Caco-2 (cell line): ENCODE measurements around the gene ZNF606. TPM values are rescaled to one million over a fixed set of nuclear protein-coding genes. Genes with fewer than 3 reads are reported as not detected.

Experiments
- BruUV-seq: library from RNA; stranded (reverse); fragments of 400-500 nt; replicated peaks from 2 replicates; lab custom pipeline; 2021; lab: Mats Ljungman, UMichigan
- CTCF ChIA-PET: fragments of 300-600 bp; sonication (Branson Sonifier 250); formaldehyde crosslinking; loops from one replicate; lab custom pipeline; 2022; ENCODE audit warnings: antibody characterized with exemption; lab: Charles Lee
- POLR2A ChIA-PET: fragments of 300-600 bp; sonication (Branson Sonifier 250); formaldehyde crosslinking; loops from one replicate; lab custom pipeline; 2022; ENCODE audit warnings: antibody characterized with exemption; lab: Charles Lee
- DNase-seq, 2 experiments: peaks; one replicate each; pipeline versions ENCODE4 v3.0.0 to v3.0.0-alpha.2; 2020 to 2022
- H3K27me3 ChIP-seq: replicated peaks from 2 replicates; pipeline ENCODE4 v1.6.0; 2011; ENCODE audit warnings: low read length; ENCODE audit not compliant: control insufficient read depth, insufficient read depth
- H3K36me3 ChIP-seq: 2 replicates; pipeline ENCODE4 v1.5.1; 2011; ENCODE audit warnings: low read length; ENCODE audit not compliant: control insufficient read depth, insufficient read depth
- H3K4me1 ChIP-seq: fragments of 250-450 bp; sonication (Bioruptor Pico); 2 replicates; pipeline ENCODE4 v1.5.1; 2020; ENCODE audit warnings: mild to moderate bottlenecking
- H3K4me3 ChIP-seq: 2 replicates; pipeline ENCODE4 v1.5.1; 2011; ENCODE audit warnings: low read depth, mild to moderate bottlenecking, control low read depth, low read length
- H3K9me3 ChIP-seq: fragments of 250-450 bp; sonication (Bioruptor Pico); 2 replicates; pipeline ENCODE4 v1.5.1; 2020; ENCODE audit warnings: mild to moderate bottlenecking, moderate library complexity
- H3K27ac Mint-ChIP-seq: one replicate; pipeline ENCODE4 v1.8.0; 2022; ENCODE audit warnings: mixed read lengths; ENCODE audit not compliant: unreplicated experiment
- H3K27me3 Mint-ChIP-seq: one replicate; pipeline ENCODE4 v1.8.0; 2022; ENCODE audit warnings: mixed read lengths; ENCODE audit not compliant: insufficient read depth, unreplicated experiment
- H3K36me3 Mint-ChIP-seq: one replicate; pipeline ENCODE4 v1.8.0; 2022; ENCODE audit warnings: mild to moderate bottlenecking, mixed read lengths; ENCODE audit not compliant: insufficient read depth, unreplicated experiment
- H3K4me1 Mint-ChIP-seq: one replicate; pipeline ENCODE4 v1.8.0; 2022; ENCODE audit warnings: low read depth, mixed read lengths; ENCODE audit not compliant: unreplicated experiment
- H3K4me3 Mint-ChIP-seq: one replicate; pipeline ENCODE4 v1.8.0; 2022; ENCODE audit warnings: mild to moderate bottlenecking, moderate library complexity, mixed read lengths; ENCODE audit not compliant: unreplicated experiment
- H3K9me3 Mint-ChIP-seq: one replicate; pipeline ENCODE4 v1.8.0; 2022; ENCODE audit warnings: mixed read lengths; ENCODE audit not compliant: unreplicated experiment
- intact Hi-C: fragments of 100-400 bp; cut with micrococcal nuclease; formaldehyde crosslinking; loops from one replicate; pipeline ENCODE4 v1.10.0; 2022; ENCODE audit not compliant: unreplicated experiment
- total RNA-seq: library from RNA; stranded (reverse); gene quantifications from 2 replicates; pipeline ENCODE4 v1.2.3, GENCODE V29; 2022
- TF ChIP-seq, protein P1 (sequence below), 2 experiments: fragments of 200-600 bp in 1 of 2; IDR thresholded peaks; 1 replicate in 1 of 2; 2 replicates in 1 of 2; pipeline versions ENCODE4 v1.5.1 to v1.8.0; 2011 to 2022; ENCODE audit warnings: antibody characterized with exemption in 1 of 2, control low read depth in 1 of 2, inconsistent platforms in 1 of 2, low read depth in 1 of 2, low read length in 1 of 2, mild to moderate bottlenecking in 1 of 2, moderate library complexity in 1 of 2; ENCODE audit not compliant: insufficient read depth in 1 of 2, severe bottlenecking in 1 of 2, unreplicated experiment in 1 of 2

The ZNF606 gene
- total RNA-seq, 1 experiment from 2014 or later, result 13.0 TPM

DNA sequence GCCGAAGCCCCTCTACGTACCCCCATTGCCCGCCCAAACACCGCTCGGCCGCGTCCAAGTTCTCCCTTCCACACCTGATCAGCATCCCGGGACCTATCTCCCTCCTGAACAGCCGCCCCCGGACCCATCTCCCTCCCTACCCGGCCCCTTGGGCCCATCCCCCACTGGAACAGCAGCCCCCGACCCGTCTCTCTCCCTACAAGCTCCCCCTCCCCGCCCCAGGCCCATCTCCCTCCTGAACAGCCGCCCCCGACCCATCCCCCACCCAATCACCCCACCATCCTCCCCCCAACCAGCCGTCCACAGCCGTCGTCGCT lies 31.8 kb upstream of the ZNF606 start:
- Histone ChIP-seq H3K9me3 (peaks cover 16% of the 10 kb centered on the region; the same call in 1 of the 2 replicates), H3K4me1 (no peaks in the 10 kb centered on the region), H3K27me3 (no peaks in the 10 kb centered on the region), H3K36me3 (no peaks in the 10 kb centered on the region), H3K4me3 (no peak overlapping the region)
- H3K27ac Mint-ChIP-seq, result no peak overlapping the region
- H3K4me3 Mint-ChIP-seq, result no peak overlapping the region
- DNase-seq, result no peak
- H3K9me3 Mint-ChIP-seq, result peaks cover 40% of the 10 kb centered on the region
- TF ChIP-seq, protein P1, sequence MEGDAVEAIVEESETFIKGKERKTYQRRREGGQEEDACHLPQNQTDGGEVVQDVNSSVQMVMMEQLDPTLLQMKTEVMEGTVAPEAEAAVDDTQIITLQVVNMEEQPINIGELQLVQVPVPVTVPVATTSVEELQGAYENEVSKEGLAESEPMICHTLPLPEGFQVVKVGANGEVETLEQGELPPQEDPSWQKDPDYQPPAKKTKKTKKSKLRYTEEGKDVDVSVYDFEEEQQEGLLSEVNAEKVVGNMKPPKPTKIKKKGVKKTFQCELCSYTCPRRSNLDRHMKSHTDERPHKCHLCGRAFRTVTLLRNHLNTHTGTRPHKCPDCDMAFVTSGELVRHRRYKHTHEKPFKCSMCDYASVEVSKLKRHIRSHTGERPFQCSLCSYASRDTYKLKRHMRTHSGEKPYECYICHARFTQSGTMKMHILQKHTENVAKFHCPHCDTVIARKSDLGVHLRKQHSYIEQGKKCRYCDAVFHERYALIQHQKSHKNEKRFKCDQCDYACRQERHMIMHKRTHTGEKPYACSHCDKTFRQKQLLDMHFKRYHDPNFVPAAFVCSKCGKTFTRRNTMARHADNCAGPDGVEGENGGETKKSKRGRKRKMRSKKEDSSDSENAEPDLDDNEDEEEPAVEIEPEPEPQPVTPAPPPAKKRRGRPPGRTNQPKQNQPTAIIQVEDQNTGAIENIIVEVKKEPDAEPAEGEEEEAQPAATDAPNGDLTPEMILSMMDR (IDR thresholded peaks at IDR 0.05; ENCODE audit: insufficient read depth in 1 of 2, low read depth in 1 of 2, low read length in 1 of 2, severe bottlenecking in 1 of 2, unreplicated experiment in 1 of 2), result no peak
- no peaks in the 10 kb centered on the region for H3K36me3 Mint-ChIP-seq
- no peaks in the 10 kb centered on the region for H3K4me1 Mint-ChIP-seq
- CTCF ChIA-PET, result no interaction called here
- BruUV-seq, result no TSS peak
- H3K27me3 Mint-ChIP-seq, result no peaks in the 10 kb centered on the region
- intact Hi-C loops, result no loop called here
- POLR2A ChIA-PET, result no interaction called here

DNA sequence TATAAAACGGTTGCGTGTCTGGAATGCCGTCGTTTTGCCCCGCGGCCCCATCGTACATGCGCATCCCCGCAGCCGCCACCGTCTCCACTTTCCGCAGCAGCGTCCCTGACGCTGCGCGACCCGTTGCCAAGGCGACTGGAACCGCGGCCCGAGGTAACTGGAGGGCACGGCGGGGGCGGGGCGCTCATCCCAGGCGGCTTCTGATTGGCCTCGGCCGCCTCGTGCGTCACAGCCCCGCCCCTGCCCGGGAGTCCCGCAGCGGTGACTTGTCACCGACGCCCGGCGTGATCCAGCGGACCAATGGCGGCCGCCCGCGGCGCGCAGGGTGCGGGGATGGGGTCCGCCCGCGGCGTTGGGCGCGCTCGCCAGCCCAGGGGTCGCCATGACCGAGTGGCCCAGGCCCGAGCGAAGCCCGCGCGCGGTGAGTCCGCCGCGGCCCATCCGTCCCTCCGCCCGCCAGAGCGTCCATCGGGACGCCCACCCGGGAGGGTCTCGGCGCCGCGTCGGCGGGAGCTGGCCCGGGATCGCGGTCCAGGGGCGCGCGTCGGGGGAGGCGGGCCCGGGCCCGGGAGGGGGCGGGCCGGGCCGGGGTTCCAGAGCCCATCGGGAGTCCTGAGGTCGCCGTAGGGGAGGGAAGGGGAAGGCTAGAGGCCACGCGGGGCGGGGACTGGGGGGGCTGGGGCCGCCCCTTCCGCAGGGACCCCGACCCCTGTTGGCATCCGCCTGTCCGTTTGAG lies 31.3 kb upstream of the ZNF606 start, which contains the start of gene ZSCAN1:
Gene ZSCAN1 (plus strand): TSS at position 285 of the 736 bp plus-strand sequence. CDS start 3,812 bp downstream, outside the sequence.
- no peak within 1 kb of the TSS for H3K4me3 Mint-ChIP-seq
- CTCF ChIA-PET, result no interaction called here
- H3K9me3 Mint-ChIP-seq, result peaks cover 40% of the 10 kb centered on the region
- H3K36me3 Mint-ChIP-seq, result no peaks in the 10 kb centered on the region
- no peak within 1 kb of the TSS for H3K27ac Mint-ChIP-seq
- no TSS peak for BruUV-seq
- TF ChIP-seq, protein P1 (IDR thresholded peaks at IDR 0.05; ENCODE audit: insufficient read depth in 1 of 2, low read depth in 1 of 2, low read length in 1 of 2, severe bottlenecking in 1 of 2, unreplicated experiment in 1 of 2), result no peak
- no peaks in the 10 kb centered on the region for H3K4me1 Mint-ChIP-seq
- no peak within 1 kb of the TSS for H3K4me3 ChIP-seq
- intact Hi-C loops, result no loop called here
- POLR2A ChIA-PET, result no interaction called here
- H3K27me3 Mint-ChIP-seq, result no peaks in the 10 kb centered on the region
- no peaks in the 10 kb centered on the region for H3K36me3 ChIP-seq
- no peak for DNase-seq
- no peaks in the 10 kb centered on the region for H3K4me1 ChIP-seq
- H3K27me3 ChIP-seq, result no peaks in the 10 kb centered on the region
- peaks cover 16% of the 10 kb centered on the region; the same call in 1 of the 2 replicates for H3K9me3 ChIP-seq

DNA sequence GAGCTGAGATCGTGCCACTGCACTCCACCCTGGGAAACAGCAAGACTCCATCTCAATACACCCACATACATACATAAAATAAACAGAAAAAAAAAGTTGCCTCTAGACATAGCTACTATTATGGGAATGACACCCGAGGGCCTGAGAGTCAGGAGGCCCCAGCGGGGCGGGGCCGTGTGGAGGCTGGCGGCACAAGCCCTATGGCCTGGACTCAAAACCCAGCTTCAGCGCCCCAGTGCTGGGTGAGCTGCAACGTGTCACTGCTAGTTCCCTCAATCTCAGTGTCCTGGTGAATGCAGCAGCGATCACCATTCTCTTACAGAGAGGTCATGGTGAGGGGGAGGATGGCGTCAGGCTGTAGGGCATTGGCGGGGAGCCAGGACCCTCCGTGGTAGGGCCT lies 22.0 kb upstream of the ZNF606 start:
- Mint-ChIP-seq H3K9me3 (peaks cover 30% of the 10 kb centered on the region), H3K27me3 (no peaks in the 10 kb centered on the region), H3K27ac (no peak overlapping the region), H3K4me3 (no peak overlapping the region), H3K4me1 (no peaks in the 10 kb centered on the region), H3K36me3 (no peaks in the 10 kb centered on the region)
- CTCF ChIA-PET, result no interaction called here
- intact Hi-C loops, result no loop called here
- DNase-seq, result no peak
- no peaks in the 10 kb centered on the region for H3K4me1 ChIP-seq
- POLR2A ChIA-PET, result no interaction called here
- H3K36me3 ChIP-seq, result no peaks in the 10 kb centered on the region
- no peaks in the 10 kb centered on the region for H3K27me3 ChIP-seq
- TF ChIP-seq, protein P1 (IDR thresholded peaks at IDR 0.05; ENCODE audit: insufficient read depth in 1 of 2, low read depth in 1 of 2, low read length in 1 of 2, severe bottlenecking in 1 of 2, unreplicated experiment in 1 of 2), result no peak
- H3K4me3 ChIP-seq, result no peak overlapping the region
- no TSS peak for BruUV-seq
- H3K9me3 ChIP-seq, result peaks cover 37% of the 10 kb centered on the region
